ENCODE results near the gene PTPRK. TPM values are rescaled to one million over a fixed set of nuclear protein-coding genes. Genes with fewer than 3 reads are reported as not detected.

PTPRK gene
- total and polyA plus RNA-seq, 8 donors: 57.0 to 90.4 (median 78.6) TPM

DNA sequence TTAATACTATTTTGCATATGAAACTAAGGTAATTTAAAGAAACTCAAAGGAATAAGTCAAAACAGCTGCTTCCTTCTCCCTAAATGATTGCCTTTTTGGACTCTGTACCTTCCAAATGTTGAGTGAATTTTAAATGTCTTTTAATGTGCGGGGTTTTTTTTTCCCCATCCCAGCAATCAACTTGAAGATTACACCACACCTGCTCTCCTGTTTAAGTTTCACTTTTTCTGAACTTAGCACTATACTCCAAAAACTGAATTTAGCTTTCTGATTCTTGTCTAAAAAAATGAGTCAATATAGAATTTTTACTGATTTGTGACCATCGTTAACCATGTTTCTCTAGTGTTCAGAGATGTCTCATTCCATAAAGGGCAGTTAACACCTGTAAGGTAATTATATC is 398.8 kb downstream of the PTPRK start:
- no peaks in the 10 kb centered on the region for H3K36me3 ChIP-seq
- H3K4me3 ChIP-seq: no peak overlapping the region
- intact Hi-C loops (cut with DNase I): no loop called here
- H3K27me3 ChIP-seq: no peaks in the 10 kb centered on the region
- DNase-seq: no peak
- no peak overlapping the region for H3K27ac ChIP-seq
- no peaks in the 10 kb centered on the region for H3K9me3 ChIP-seq
- H3K4me1 ChIP-seq: no peaks in the 10 kb centered on the region
- ATAC-seq: no peak
- TF ChIP-seq, protein P1, sequence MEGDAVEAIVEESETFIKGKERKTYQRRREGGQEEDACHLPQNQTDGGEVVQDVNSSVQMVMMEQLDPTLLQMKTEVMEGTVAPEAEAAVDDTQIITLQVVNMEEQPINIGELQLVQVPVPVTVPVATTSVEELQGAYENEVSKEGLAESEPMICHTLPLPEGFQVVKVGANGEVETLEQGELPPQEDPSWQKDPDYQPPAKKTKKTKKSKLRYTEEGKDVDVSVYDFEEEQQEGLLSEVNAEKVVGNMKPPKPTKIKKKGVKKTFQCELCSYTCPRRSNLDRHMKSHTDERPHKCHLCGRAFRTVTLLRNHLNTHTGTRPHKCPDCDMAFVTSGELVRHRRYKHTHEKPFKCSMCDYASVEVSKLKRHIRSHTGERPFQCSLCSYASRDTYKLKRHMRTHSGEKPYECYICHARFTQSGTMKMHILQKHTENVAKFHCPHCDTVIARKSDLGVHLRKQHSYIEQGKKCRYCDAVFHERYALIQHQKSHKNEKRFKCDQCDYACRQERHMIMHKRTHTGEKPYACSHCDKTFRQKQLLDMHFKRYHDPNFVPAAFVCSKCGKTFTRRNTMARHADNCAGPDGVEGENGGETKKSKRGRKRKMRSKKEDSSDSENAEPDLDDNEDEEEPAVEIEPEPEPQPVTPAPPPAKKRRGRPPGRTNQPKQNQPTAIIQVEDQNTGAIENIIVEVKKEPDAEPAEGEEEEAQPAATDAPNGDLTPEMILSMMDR (IDR thresholded peaks at IDR 0.05): no peak

DNA sequence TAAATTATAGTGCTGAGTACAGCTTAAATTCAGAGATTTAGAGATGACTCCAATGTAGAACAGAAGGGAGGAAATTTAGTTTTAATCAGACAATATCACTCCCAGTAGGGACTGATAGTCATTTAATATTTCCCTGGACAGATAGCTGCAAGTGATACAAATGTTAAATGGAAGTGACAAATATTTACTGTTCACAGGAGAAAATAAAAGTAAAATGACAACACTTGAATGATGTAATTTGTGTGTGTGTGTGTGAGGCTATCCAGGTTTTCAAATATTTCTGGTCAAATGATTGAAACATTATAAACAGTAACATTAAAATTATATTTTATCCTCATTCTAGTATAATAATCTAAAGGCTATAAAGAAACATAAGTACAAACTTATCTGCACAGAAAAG is 399.2 kb downstream of the PTPRK start:
- ATAC-seq: no peak
- Histone ChIP-seq H3K27me3 (no peaks in the 10 kb centered on the region), H3K27ac (no peak overlapping the region), H3K36me3 (no peaks in the 10 kb centered on the region), H3K4me1 (no peaks in the 10 kb centered on the region), H3K4me3 (no peak overlapping the region), H3K9me3 (no peaks in the 10 kb centered on the region)
- intact Hi-C loops (cut with DNase I): no loop called here
- TF ChIP-seq, protein P1 (IDR thresholded peaks at IDR 0.05): no peak
- no peak for DNase-seq

DNA sequence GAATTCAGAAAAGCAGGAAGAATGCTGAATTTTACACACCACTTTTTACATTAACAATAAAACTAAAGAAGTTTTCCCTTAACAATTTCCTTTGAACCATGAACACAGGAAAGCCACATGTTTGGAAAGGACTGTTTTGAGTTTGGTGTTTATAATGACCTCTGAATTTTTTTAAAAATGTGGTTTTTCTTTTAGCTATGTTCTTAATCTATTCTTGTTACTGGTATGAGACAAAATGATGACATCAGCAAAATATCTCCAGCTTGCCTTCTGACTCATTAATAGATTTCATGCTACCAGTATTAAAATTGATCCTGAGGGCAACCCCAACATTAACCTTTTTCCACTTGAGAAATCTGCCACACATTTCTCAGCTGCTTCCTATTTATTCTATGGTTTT is 402.0 kb downstream of the PTPRK start:
- no peak for DNase-seq

DNA sequence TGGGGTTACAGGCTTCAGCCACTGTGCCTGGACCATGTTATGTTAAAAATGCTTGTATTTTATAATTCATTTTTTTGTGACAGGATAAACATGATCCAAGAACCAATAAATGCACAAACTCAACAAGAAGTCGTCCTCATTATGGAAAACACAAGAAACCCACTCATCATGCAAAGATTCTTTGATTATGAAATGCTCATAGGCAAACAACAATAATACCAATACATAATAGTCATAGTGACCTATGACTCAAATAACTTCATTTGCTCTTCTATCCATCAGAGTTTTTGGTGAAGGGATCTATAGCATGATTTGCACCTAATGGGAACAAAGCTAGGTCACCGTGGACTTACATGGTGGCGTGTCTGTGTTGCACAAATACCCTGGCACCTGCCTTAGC is 402.5 kb downstream of the PTPRK start:
- H3K27ac ChIP-seq: no peak overlapping the region
- H3K4me1 ChIP-seq: no peaks in the 10 kb centered on the region
- DNase-seq (no peak), ATAC-seq (no peak)
- TF ChIP-seq, protein P1 (IDR thresholded peaks at IDR 0.05): no peak
- H3K36me3 ChIP-seq: no peaks in the 10 kb centered on the region
- H3K27me3 ChIP-seq: no peaks in the 10 kb centered on the region
- intact Hi-C loops (cut with DNase I): no loop called here
- no peak overlapping the region for H3K4me3 ChIP-seq
- no peaks in the 10 kb centered on the region for H3K9me3 ChIP-seq

More for the DNA sequence above, 402.0 kb downstream of the PTPRK start:
- no peak for ATAC-seq
- TF ChIP-seq, protein P1 (IDR thresholded peaks at IDR 0.05): no peak
- Histone ChIP-seq H3K9me3 (no peaks in the 10 kb centered on the region), H3K27ac (no peak overlapping the region), H3K36me3 (no peaks in the 10 kb centered on the region), H3K4me3 (no peak overlapping the region), H3K4me1 (no peaks in the 10 kb centered on the region), H3K27me3 (no peaks in the 10 kb centered on the region)
- intact Hi-C loops (cut with DNase I): no loop called here

DNA sequence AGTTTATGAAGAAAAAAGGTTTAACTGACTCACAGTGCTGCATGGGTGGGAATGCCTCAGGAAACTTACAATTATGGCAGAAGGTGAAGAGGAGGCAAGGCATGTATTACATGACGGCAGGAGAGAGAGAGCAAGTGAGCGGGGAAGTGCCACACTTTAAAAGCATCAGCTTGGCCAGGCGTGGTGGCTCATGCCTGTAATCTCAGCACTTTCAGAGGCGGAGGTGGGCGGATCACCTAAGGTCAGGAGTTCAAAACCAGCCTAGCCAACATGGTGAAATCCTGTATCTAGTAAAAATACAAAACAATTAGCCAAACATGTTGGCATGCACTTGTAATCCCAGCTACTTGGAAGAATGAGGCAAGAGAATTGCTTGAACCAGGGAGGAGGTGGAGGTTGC is 406.2 kb downstream of the PTPRK start:
- TF ChIP-seq, protein P1 (IDR thresholded peaks at IDR 0.05): no peak
- ATAC-seq: no peak
- peak in 1 of 4 donors; percentile 18 for DNase-seq

More for the DNA sequence above, 406.2 kb downstream of the PTPRK start:
- Histone ChIP-seq H3K4me1 (no peaks in the 10 kb centered on the region), H3K4me3 (no peak overlapping the region), H3K27ac (no peak overlapping the region), H3K27me3 (no peaks in the 10 kb centered on the region), H3K36me3 (no peaks in the 10 kb centered on the region), H3K9me3 (no peaks in the 10 kb centered on the region)
- intact Hi-C loops (cut with DNase I): no loop called here

Data from left lung (tissue), 10 donors.